ENCODE measurements around the gene HEXIM2. TPM values are rescaled to one million over a fixed set of nuclear protein-coding genes. Genes with fewer than 3 reads are reported as not detected.

Gene HEXIM2
- total RNA-seq, 2 experiments from 2014 or later = 1.3 to 1.5 TPM

GRCh38 chr17:45128331-45128730, 33.3 kb upstream of the HEXIM2 start:
- Mint-ChIP-seq H3K4me1 (ENCODE audit: low read depth) (no peaks in the 10 kb centered on the region), H3K36me3 (ENCODE audit: low read depth) (no peaks in the 10 kb centered on the region), H3K9me3 (no peaks in the 10 kb centered on the region), H3K27me3 (no peaks in the 10 kb centered on the region), H3K4me3 (no peak overlapping the region), H3K27ac (no peak overlapping the region)
- no peak for TF ChIP-seq CTCF (IDR thresholded peaks at IDR 0.05)
- Histone ChIP-seq H3K4me3 (ENCODE audit: low read length) (no peak overlapping the region), H3K4me1 (ENCODE audit: insufficient read depth, low read length) (peaks cover 28% of the 10 kb centered on the region), H3K36me3 (ENCODE audit: insufficient read depth, low read length) (no peaks in the 10 kb centered on the region), H3K27me3 (ENCODE audit: control insufficient read depth in 1 of 2, insufficient read depth in 2 of 2, low read length in 2 of 2) (no peaks in the 10 kb centered on the region), H3K27ac (ENCODE audit: low read depth in 1 of 2, low read length in 2 of 2) (no peak overlapping the region), H3K9me3 (ENCODE audit: control insufficient read depth in 1 of 2, insufficient read depth in 1 of 2, low read length in 2 of 2) (no peaks in the 10 kb centered on the region)
- ChIA-PET POLR2A (no interaction called here), CTCF (no interaction called here)
- no peak for DNase-seq
- intact Hi-C loops (cut with DNase I, micrococcal nuclease) = no loop called here
- ATAC-seq (ENCODE audit: poor library complexity) = no peak

GRCh38 chr17:45128989-45129388, 32.7 kb upstream of the HEXIM2 start:
- Mint-ChIP-seq H3K9me3 (no peaks in the 10 kb centered on the region), H3K36me3 (ENCODE audit: low read depth) (no peaks in the 10 kb centered on the region), H3K4me1 (ENCODE audit: low read depth) (peaks cover 4% of the 10 kb centered on the region), H3K27ac (no peak overlapping the region), H3K4me3 (peak overlapping the region; percentile 45), H3K27me3 (no peaks in the 10 kb centered on the region)
- intact Hi-C loops (cut with DNase I, micrococcal nuclease) = no loop called here
- Histone ChIP-seq H3K27ac (ENCODE audit: low read depth in 1 of 2, low read length in 2 of 2) (no peak overlapping the region), H3K4me1 (ENCODE audit: insufficient read depth, low read length) (peaks cover 24% of the 10 kb centered on the region), H3K27me3 (ENCODE audit: control insufficient read depth in 1 of 2, insufficient read depth in 2 of 2, low read length in 2 of 2) (no peaks in the 10 kb centered on the region), H3K36me3 (ENCODE audit: insufficient read depth, low read length) (no peaks in the 10 kb centered on the region), H3K9me3 (ENCODE audit: control insufficient read depth in 1 of 2, insufficient read depth in 1 of 2, low read length in 2 of 2) (no peaks in the 10 kb centered on the region), H3K4me3 (ENCODE audit: low read length) (no peak overlapping the region)
- DNase-seq (no peak), ATAC-seq (ENCODE audit: poor library complexity) (no peak)
- ChIA-PET POLR2A (no interaction called here), CTCF (no interaction called here)
- no peak for TF ChIP-seq CTCF (IDR thresholded peaks at IDR 0.05)

- ATAC-seq (ENCODE audit: poor library complexity) (no peak), DNase-seq (peak in 1 of 14 experiments; percentile 18)
- Mint-ChIP-seq H3K9me3 (no peaks in the 10 kb centered on the region), H3K36me3 (ENCODE audit: low read depth) (no peaks in the 10 kb centered on the region), H3K27me3 (no peaks in the 10 kb centered on the region), H3K4me1 (ENCODE audit: low read depth) (peaks cover 4% of the 10 kb centered on the region), H3K4me3 (peak overlapping the region; percentile 45), H3K27ac (no peak overlapping the region)
- no peak overlapping the region for H3K27ac ChIP-seq (ENCODE audit: low read depth in 1 of 2, low read length in 2 of 2)
- no peak for TF ChIP-seq CTCF (IDR thresholded peaks at IDR 0.05)
- ChIA-PET POLR2A (no interaction called here), CTCF (no interaction called here)
- no peaks in the 10 kb centered on the region for H3K27me3 ChIP-seq (ENCODE audit: control insufficient read depth in 1 of 2, insufficient read depth in 2 of 2, low read length in 2 of 2)
- H3K9me3 ChIP-seq (ENCODE audit: control insufficient read depth in 1 of 2, insufficient read depth in 1 of 2, low read length in 2 of 2) = no peaks in the 10 kb centered on the region
- H3K36me3 ChIP-seq (ENCODE audit: insufficient read depth, low read length) = no peaks in the 10 kb centered on the region
- H3K4me1 ChIP-seq (ENCODE audit: insufficient read depth, low read length) = peaks cover 19% of the 10 kb centered on the region
- intact Hi-C loops (cut with DNase I, micrococcal nuclease) = no loop called here
- H3K4me3 ChIP-seq (ENCODE audit: low read length) = no peak overlapping the region
Observed at GRCh38 chr17:45129426-45129939, 32.2 kb upstream of the HEXIM2 start.

Data from CD4-positive, alpha-beta T cell (primary cell).